Activated CD4-positive, alpha-beta T cell treated with anti-CD3 and anti-CD28 coated beads for 36 hours (primary cell): Measurements from ENCODE around the gene THSD7B. TPM values are rescaled to one million over a fixed set of nuclear protein-coding genes. Genes with fewer than 3 reads are reported as not detected.
"Not testable (repeated sequence)": the region's sequence is repeated elsewhere in the genome, so short reads cannot be mapped to it uniquely, and the experiment has no call there.

Experiments used
- ATAC-seq: fragments of 200-7000 bp; cut with Tn5 transposase; one replicate; pipeline ENCODE4 v1.10.0; 2021; ENCODE audit warnings: mild to moderate bottlenecking, moderate library complexity
- CTCF ChIA-PET: fragments of 350-600 bp; sonication (Branson Sonifier 250); formaldehyde crosslinking; loops from one replicate; lab custom pipeline; 2021; ENCODE audit warnings: antibody characterized with exemption; lab: Charles Lee
- POLR2A ChIA-PET: fragments of 350-600 bp; sonication (Branson Sonifier 250); formaldehyde crosslinking; loops from one replicate; lab custom pipeline; 2021; ENCODE audit warnings: antibody characterized with exemption, inconsistent platforms; lab: Charles Lee
- DNase-seq: peaks from one replicate; pipeline ENCODE4 v3.0.0-alpha.2; 2020
- H3K27ac Mint-ChIP-seq: one replicate; pipeline ENCODE4 v1.8.0; 2021; ENCODE audit warnings: mixed read lengths
- H3K27me3 Mint-ChIP-seq: one replicate; pipeline ENCODE4 v1.8.0; 2021; ENCODE audit warnings: mixed read lengths
- H3K36me3 Mint-ChIP-seq: one replicate; pipeline ENCODE4 v1.8.0; 2021; ENCODE audit warnings: low read depth, mixed read lengths
- H3K4me1 Mint-ChIP-seq: one replicate; pipeline ENCODE4 v1.8.0; 2021; ENCODE audit warnings: mixed read lengths
- H3K4me3 Mint-ChIP-seq: one replicate; pipeline ENCODE4 v1.8.0; 2021; ENCODE audit warnings: mild to moderate bottlenecking, moderate library complexity, mixed read lengths
- H3K9me3 Mint-ChIP-seq: one replicate; pipeline ENCODE4 v1.8.0; 2021; ENCODE audit warnings: low read depth, mixed read lengths
- intact Hi-C, 2 experiments: fragments of 100-400 bp; cut with DNase I in 1 of 2; cut with micrococcal nuclease in 1 of 2; formaldehyde crosslinking; loops; one replicate each; pipeline versions ENCODE4 v1.14.2 to v1.15.1; 2022 to 2024; cut with DNase I, micrococcal nuclease
- total RNA-seq, 2 experiments: library from RNA; stranded (reverse); gene quantifications; one replicate each; pipeline ENCODE4 v1.2.3, GENCODE V29; 2021

THSD7B gene
- total RNA-seq, 2 experiments from 2014 or later: not detected

DNA sequence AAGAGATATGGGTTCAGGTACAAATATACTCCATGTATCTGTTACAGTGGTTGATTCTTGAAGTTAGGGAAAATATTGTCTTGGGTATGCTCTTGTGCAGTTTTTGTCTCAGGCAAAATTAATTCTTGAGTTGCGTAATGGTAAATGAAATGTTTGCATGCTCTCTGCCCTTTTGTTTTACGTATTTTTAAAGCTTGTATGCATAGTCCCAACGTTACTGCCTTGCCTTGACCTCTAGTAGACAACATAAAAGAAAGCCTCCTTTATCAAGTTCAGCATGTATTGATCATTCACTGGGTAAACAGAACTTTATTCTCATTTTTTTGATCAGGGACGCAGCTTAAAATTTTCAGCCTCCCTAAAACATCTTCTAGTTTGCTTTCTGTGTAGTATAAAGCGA, 283.1 kb downstream of the THSD7B start:
- POLR2A ChIA-PET: no interaction called here
- Mint-ChIP-seq H3K4me3 (no peak overlapping the region), H3K9me3 (no peaks in the 10 kb centered on the region), H3K36me3 (no peaks in the 10 kb centered on the region), H3K27ac (no peak overlapping the region), H3K27me3 (peaks cover 3% of the 10 kb centered on the region), H3K4me1 (no peaks in the 10 kb centered on the region)
- CTCF ChIA-PET: no interaction called here
- intact Hi-C loops: no loop called here
- DNase-seq (no peak), ATAC-seq (no peak)

DNA sequence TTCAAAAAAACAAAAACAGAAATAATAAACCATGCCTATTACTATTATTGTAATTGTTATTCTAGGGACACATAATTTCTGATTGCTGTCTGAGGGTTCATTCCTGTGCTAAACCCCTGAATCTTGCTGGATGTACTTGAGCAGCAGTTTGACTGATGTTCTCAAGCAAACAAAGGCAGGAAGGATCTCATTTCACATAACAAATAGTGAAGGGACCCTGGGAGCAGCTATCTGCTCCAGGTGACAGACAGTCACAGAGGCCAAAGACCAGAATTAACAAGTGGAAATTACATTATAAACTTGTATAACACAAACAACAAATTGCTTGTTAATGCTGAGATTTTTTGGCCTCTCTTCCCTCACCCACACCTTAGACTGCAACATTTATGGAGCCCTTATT, 284.2 kb downstream of the THSD7B start:
- POLR2A ChIA-PET: no interaction called here
- CTCF ChIA-PET: no interaction called here
- no peaks in the 10 kb centered on the region for H3K9me3 Mint-ChIP-seq
- peaks cover 3% of the 10 kb centered on the region for H3K27me3 Mint-ChIP-seq
- H3K36me3 Mint-ChIP-seq: no peaks in the 10 kb centered on the region
- intact Hi-C loops: no loop called here
- DNase-seq (no peak), ATAC-seq (no peak)
- H3K27ac Mint-ChIP-seq: no peak overlapping the region
- H3K4me3 Mint-ChIP-seq: no peak overlapping the region
- H3K4me1 Mint-ChIP-seq: no peaks in the 10 kb centered on the region

- ChIA-PET POLR2A (no interaction called here), CTCF (no interaction called here)
- Mint-ChIP-seq H3K27me3 (peaks cover 3% of the 10 kb centered on the region), H3K4me3 (no peak overlapping the region), H3K27ac (no peak overlapping the region), H3K36me3 (no peaks in the 10 kb centered on the region), H3K4me1 (no peaks in the 10 kb centered on the region), H3K9me3 (no peaks in the 10 kb centered on the region)
- intact Hi-C loops: no loop called here
- no peak for ATAC-seq
- no peak for DNase-seq
Observed at GRCh38 chr2:137050949-137051348, 285.6 kb downstream of the THSD7B start.

GRCh38 chr2:137051778-137052398, 286.5 kb downstream of the THSD7B start:
- H3K4me3 Mint-ChIP-seq: no peak overlapping the region
- intact Hi-C loops: no loop called here
- CTCF ChIA-PET: no interaction called here
- POLR2A ChIA-PET: no interaction called here
- ATAC-seq (no peak), DNase-seq (no peak)
- no peak overlapping the region for H3K27ac Mint-ChIP-seq
- H3K27me3 Mint-ChIP-seq: no peaks in the 10 kb centered on the region
- H3K36me3 Mint-ChIP-seq: no peaks in the 10 kb centered on the region
- H3K4me1 Mint-ChIP-seq: no peaks in the 10 kb centered on the region
- no peaks in the 10 kb centered on the region for H3K9me3 Mint-ChIP-seq

DNA sequence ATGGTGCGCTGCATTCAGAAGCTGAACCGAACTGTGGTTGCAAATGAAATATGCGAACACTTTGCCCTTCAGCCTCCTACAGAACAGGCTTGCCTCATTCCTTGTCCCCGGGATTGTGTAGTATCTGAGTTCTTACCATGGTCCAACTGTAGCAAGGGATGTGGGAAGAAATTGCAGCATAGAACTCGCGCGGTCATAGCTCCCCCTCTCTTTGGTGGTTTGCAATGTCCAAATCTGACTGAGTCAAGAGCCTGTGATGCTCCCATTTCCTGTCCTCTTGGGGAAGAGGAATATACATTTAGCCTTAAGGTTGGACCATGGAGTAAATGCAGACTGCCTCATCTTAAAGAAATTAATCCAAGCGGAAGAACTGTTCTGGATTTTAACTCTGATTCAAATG, 291.4 kb downstream of the THSD7B start:
- intact Hi-C loops: no loop called here
- Mint-ChIP-seq H3K9me3 (peaks cover 2% of the 10 kb centered on the region), H3K27me3 (no peaks in the 10 kb centered on the region), H3K4me3 (no peak overlapping the region), H3K27ac (no peak overlapping the region), H3K4me1 (no peaks in the 10 kb centered on the region), H3K36me3 (no peaks in the 10 kb centered on the region)
- ATAC-seq (no peak), DNase-seq (no peak)
- CTCF ChIA-PET: no interaction called here
- POLR2A ChIA-PET: no interaction called here

DNA sequence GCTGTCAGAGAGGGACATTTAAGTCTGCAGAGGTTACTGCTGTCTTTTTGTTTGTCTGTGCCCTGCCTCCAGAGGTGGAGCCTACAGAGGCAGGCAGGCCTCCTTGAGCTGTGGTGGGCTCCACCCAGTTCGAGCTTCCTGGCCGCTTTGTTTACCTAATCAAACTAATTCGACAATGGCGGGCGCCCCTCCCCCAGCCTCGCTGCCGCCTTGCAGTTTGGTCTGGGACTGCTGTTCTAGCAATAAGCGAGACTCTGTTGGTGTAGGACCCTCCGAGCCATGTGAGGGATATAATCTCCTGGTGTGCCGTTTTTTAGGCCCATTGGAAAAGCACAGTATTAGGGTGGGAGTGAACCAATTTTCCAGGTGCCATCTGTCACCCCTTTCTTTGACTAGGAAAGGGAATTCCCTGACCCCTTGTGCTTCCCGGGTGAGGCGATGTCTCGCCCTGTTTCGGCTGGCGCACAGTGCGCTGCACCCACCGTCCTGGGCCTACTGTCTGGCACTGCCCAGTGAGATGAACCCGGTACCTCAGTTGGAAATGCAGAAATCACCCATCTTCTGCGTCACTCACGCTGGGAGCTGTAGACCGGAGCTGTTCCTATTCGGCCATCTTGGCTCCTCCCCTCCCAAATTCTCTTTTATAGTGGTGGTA, 310.9 kb downstream of the THSD7B start:
- ATAC-seq, H3K27ac Mint-ChIP-seq, CTCF ChIA-PET, intact Hi-C loops, H3K9me3 Mint-ChIP-seq, H3K27me3 Mint-ChIP-seq, H3K4me1 Mint-ChIP-seq, H3K4me3 Mint-ChIP-seq, DNase-seq, POLR2A ChIA-PET, H3K36me3 Mint-ChIP-seq: not testable (repeated sequence)

- H3K27ac Mint-ChIP-seq: no peak overlapping the region
- CTCF ChIA-PET: no interaction called here
- H3K4me1 Mint-ChIP-seq: no peaks in the 10 kb centered on the region
- no peaks in the 10 kb centered on the region for H3K9me3 Mint-ChIP-seq
- no peaks in the 10 kb centered on the region for H3K27me3 Mint-ChIP-seq
- POLR2A ChIA-PET: no interaction called here
- DNase-seq (no peak), ATAC-seq (no peak)
- H3K4me3 Mint-ChIP-seq: no peak overlapping the region
- intact Hi-C loops: no loop called here
- H3K36me3 Mint-ChIP-seq: no peaks in the 10 kb centered on the region
Observed at GRCh38 chr2:137091704-137092103, 326.4 kb downstream of the THSD7B start.

GRCh38 chr2:137093116-137093515, 327.8 kb downstream of the THSD7B start:
- Mint-ChIP-seq H3K27me3 (no peaks in the 10 kb centered on the region), H3K27ac (no peak overlapping the region), H3K4me1 (no peaks in the 10 kb centered on the region), H3K4me3 (no peak overlapping the region), H3K36me3 (no peaks in the 10 kb centered on the region), H3K9me3 (no peaks in the 10 kb centered on the region)
- DNase-seq: no peak
- intact Hi-C loops: no loop called here
- ChIA-PET CTCF (interaction anchor here (1.1 kb wide), 1 partner anchor 9 kb away, joined by 3 read pairs; no protein-coding TSS in a partner anchor), POLR2A (no interaction called here)
- ATAC-seq: no peak

- CTCF ChIA-PET: no interaction called here
- no peaks in the 10 kb centered on the region for H3K4me1 Mint-ChIP-seq
Observed at GRCh38 chr2:137096187-137096586, 330.8 kb downstream of the THSD7B start.

DNA sequence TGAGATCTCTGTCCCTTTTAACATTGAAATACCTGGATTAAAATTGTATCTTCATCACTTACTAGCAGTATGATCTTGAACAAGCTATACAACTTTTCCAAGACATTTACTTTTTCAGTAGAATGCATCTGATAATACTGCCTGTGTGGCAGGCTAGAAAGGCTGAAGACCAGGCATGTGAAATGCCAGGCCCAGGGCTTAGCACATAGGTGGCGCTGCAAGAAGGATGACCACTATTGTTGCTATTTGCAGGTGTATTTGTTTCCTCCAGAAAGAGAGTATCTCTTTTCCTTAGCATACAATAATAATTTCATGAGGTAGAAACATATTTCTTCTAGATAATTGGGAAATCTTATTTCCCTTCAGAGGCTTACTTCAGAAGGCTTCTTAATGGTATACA, 331.3 kb downstream of the THSD7B start:
- H3K27ac Mint-ChIP-seq: no peak overlapping the region
- H3K9me3 Mint-ChIP-seq: no peaks in the 10 kb centered on the region
- H3K4me3 Mint-ChIP-seq: no peak overlapping the region
- no peak for DNase-seq
- CTCF ChIA-PET: no interaction called here
- intact Hi-C loops: no loop called here
- no peak for ATAC-seq
- no peaks in the 10 kb centered on the region for H3K4me1 Mint-ChIP-seq
- POLR2A ChIA-PET: no interaction called here
- H3K27me3 Mint-ChIP-seq: peaks cover 4% of the 10 kb centered on the region
- no peaks in the 10 kb centered on the region for H3K36me3 Mint-ChIP-seq

More at GRCh38 chr2:137096187-137096586, 330.8 kb downstream of the THSD7B start:
- H3K27ac Mint-ChIP-seq: no peak overlapping the region
- no peaks in the 10 kb centered on the region for H3K9me3 Mint-ChIP-seq
- POLR2A ChIA-PET: no interaction called here
- DNase-seq: no peak
- intact Hi-C loops: no loop called here
- no peak overlapping the region for H3K4me3 Mint-ChIP-seq
- no peaks in the 10 kb centered on the region for H3K36me3 Mint-ChIP-seq
- H3K27me3 Mint-ChIP-seq: peaks cover 4% of the 10 kb centered on the region
- ATAC-seq: no peak

DNA sequence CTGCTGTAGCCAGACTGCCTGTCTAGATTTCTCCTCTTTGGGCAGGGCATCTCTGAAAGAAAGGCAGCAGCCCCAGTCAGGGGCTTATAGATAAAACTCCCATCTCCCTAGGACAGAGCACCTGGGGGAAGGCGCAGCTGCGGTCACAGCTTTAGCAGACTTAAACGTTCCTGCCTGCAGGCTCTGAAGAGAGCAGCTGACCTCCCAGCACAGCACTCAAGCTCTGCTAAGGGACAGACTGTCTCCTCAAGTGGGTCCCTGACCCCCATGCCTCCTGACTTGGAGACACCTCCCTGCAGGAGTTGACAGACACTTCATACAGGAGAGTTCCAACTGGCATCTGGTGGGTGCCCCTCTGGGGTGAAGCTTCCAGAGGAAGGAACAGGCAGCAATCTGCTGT, 336.5 kb downstream of the THSD7B start:
- H3K27me3 Mint-ChIP-seq, H3K9me3 Mint-ChIP-seq, CTCF ChIA-PET, intact Hi-C loops, H3K27ac Mint-ChIP-seq, H3K4me3 Mint-ChIP-seq, DNase-seq, POLR2A ChIA-PET, ATAC-seq, H3K36me3 Mint-ChIP-seq, H3K4me1 Mint-ChIP-seq: not testable (repeated sequence)

GRCh38 chr2:137107904-137108303, 342.6 kb downstream of the THSD7B start:
- Mint-ChIP-seq H3K4me3 (no peak overlapping the region), H3K36me3 (no peaks in the 10 kb centered on the region), H3K27ac (no peak overlapping the region), H3K27me3 (no peaks in the 10 kb centered on the region), H3K4me1 (no peaks in the 10 kb centered on the region), H3K9me3 (peaks cover 4% of the 10 kb centered on the region)
- no peak for ATAC-seq
- ChIA-PET POLR2A (no interaction called here), CTCF (no interaction called here)
- DNase-seq: no peak
- intact Hi-C loops: no loop called here
